ENCODE measurements around the gene EBF3.

The EBF3 gene

DNA sequence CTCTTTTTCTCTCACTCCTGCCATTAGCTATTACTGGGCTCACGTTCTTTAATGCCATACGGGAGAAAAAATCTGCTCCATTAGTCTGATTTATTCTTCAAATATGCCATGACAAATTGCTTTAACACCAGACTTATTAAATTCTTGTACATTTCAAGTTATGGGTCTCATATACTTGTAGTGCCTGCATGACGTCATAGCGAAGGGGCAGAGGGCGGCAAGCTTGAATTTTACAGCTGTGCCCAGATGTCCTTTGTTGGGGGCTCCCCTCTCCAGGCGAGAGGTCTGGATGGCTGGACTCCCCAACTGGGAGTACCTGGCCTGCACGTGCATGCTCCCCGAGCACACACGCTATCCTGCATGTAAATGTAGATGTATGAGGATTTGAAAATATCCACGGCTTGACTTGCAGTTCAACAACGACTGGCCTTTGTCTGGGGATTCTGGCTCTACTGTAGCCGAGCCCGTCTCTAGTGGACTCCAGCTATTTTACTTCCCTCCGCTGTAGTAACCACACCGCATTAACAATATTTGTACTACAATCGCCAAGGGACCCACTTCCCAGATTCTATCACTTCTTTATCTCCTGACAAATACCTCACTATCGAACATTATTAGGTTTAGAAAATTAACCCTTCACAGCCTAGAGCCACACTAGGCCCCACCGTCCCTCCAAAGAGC lies 79.5 kb downstream of the EBF3 start:
- no peaks in the 10 kb centered on the region for H4K20me1 ChIP-seq (ENCODE audit: insufficient read depth)
- no peak overlapping the region for H2AFZ ChIP-seq (ENCODE audit: low read depth)
- H3K9ac ChIP-seq = no peak overlapping the region
- H3K36me3 ChIP-seq (ENCODE audit: insufficient read depth) = no peaks in the 10 kb centered on the region
- TF ChIP-seq, protein P1, sequence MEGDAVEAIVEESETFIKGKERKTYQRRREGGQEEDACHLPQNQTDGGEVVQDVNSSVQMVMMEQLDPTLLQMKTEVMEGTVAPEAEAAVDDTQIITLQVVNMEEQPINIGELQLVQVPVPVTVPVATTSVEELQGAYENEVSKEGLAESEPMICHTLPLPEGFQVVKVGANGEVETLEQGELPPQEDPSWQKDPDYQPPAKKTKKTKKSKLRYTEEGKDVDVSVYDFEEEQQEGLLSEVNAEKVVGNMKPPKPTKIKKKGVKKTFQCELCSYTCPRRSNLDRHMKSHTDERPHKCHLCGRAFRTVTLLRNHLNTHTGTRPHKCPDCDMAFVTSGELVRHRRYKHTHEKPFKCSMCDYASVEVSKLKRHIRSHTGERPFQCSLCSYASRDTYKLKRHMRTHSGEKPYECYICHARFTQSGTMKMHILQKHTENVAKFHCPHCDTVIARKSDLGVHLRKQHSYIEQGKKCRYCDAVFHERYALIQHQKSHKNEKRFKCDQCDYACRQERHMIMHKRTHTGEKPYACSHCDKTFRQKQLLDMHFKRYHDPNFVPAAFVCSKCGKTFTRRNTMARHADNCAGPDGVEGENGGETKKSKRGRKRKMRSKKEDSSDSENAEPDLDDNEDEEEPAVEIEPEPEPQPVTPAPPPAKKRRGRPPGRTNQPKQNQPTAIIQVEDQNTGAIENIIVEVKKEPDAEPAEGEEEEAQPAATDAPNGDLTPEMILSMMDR (conservative IDR thresholded peaks at IDR 0.05; ENCODE audit: low read depth, low read length) = no peak
- H3K27me3 ChIP-seq (ENCODE audit: insufficient read depth, low read depth) = no peaks in the 10 kb centered on the region
- H3K4me1 ChIP-seq (ENCODE audit: low read depth, poor library complexity, severe bottlenecking) = no peaks in the 10 kb centered on the region
- no peak overlapping the region for H3K27ac ChIP-seq
- H3K4me2 ChIP-seq = no peak overlapping the region
- no peaks in the 10 kb centered on the region for H3K79me2 ChIP-seq (ENCODE audit: insufficient read depth, low read depth)
- H3K4me3 ChIP-seq (IDR thresholded peaks at IDR 0.05; ENCODE audit: insufficient read depth, low read depth, low read length) = no peak overlapping the region

DNA sequence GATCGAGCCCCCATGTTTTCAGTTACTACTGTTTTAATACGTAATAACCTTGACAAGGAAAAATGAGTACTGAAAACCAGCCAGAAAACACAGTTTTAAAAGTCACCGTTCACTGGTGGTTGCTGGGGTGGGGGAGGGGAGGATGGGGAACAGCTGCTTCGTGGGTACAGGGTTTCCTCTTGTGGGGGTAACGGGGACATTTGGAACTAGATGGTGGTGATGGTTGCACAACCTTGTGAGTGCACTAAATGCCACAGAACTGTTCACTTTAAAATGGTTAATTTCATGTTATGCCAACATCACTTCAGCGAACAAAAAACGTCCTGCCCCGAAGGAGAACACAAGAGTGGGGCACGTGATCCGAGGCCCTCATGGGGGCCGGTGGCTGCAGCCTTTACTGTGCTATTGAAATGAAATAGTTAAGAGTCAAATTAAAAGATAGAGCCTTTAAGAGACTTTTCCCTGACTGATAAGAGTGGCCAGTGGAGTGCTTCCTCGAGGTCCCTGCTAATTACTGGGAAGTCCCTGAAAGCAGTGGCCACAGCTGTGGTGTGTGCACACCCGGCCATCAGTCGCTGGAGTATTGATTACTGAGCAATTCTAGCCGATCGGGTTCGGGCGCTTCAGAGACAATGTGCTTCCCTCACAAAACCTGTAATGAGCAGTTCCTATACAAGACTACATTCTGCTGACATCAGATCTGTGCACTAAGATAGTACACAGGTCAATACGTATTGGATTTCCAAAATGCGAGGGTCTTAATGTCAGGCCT lies 80.3 kb downstream of the EBF3 start:
- H3K27me3 ChIP-seq (ENCODE audit: insufficient read depth, low read depth) = no peaks in the 10 kb centered on the region

DNA sequence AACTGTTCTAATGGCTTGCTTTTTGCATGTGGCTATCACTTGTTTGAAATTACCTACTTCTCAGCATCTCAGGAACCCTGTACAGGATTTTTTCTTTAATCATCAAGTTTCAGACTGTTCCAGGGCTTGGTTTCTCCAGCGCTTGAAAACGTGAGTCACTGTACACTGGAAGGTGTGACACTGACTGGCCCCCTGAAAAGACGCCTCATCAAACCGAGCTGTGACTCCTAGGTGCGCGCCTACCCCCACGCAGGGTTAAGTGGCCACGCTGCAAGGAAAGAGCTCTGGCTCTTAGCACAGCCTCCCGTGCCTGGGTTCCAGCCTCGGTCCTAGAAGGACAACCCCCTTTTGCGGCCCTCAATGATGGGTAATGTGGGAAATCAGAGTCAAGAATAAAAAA lies 81.0 kb downstream of the EBF3 start:
- Histone ChIP-seq H3K4me3 (IDR thresholded peaks at IDR 0.05; ENCODE audit: insufficient read depth, low read depth, low read length) (no peak overlapping the region), H3K79me2 (ENCODE audit: insufficient read depth, low read depth) (no peaks in the 10 kb centered on the region), H4K20me1 (ENCODE audit: insufficient read depth) (no peaks in the 10 kb centered on the region), H3K27me3 (ENCODE audit: insufficient read depth, low read depth) (no peaks in the 10 kb centered on the region), H3K36me3 (ENCODE audit: insufficient read depth) (no peaks in the 10 kb centered on the region), H2AFZ (ENCODE audit: low read depth) (no peak overlapping the region), H3K9ac (no peak overlapping the region), H3K4me1 (ENCODE audit: low read depth, poor library complexity, severe bottlenecking) (no peaks in the 10 kb centered on the region), H3K4me2 (no peak overlapping the region), H3K27ac (no peak overlapping the region)
- TF ChIP-seq, protein P1 (conservative IDR thresholded peaks at IDR 0.05; ENCODE audit: low read depth, low read length) = no peak

More for the DNA sequence above, 80.3 kb downstream of the EBF3 start:
- no peaks in the 10 kb centered on the region for H4K20me1 ChIP-seq (ENCODE audit: insufficient read depth)
- H3K9ac ChIP-seq = no peak overlapping the region
- no peaks in the 10 kb centered on the region for H3K4me1 ChIP-seq (ENCODE audit: low read depth, poor library complexity, severe bottlenecking)
- no peak overlapping the region for H3K27ac ChIP-seq
- H3K4me3 ChIP-seq (IDR thresholded peaks at IDR 0.05; ENCODE audit: insufficient read depth, low read depth, low read length) = no peak overlapping the region
- TF ChIP-seq, protein P1 (conservative IDR thresholded peaks at IDR 0.05; ENCODE audit: low read depth, low read length) = no peak
- H3K4me2 ChIP-seq = no peak overlapping the region
- H3K36me3 ChIP-seq (ENCODE audit: insufficient read depth) = no peaks in the 10 kb centered on the region
- no peak overlapping the region for H2AFZ ChIP-seq (ENCODE audit: low read depth)
- no peaks in the 10 kb centered on the region for H3K79me2 ChIP-seq (ENCODE audit: insufficient read depth, low read depth)

DNA sequence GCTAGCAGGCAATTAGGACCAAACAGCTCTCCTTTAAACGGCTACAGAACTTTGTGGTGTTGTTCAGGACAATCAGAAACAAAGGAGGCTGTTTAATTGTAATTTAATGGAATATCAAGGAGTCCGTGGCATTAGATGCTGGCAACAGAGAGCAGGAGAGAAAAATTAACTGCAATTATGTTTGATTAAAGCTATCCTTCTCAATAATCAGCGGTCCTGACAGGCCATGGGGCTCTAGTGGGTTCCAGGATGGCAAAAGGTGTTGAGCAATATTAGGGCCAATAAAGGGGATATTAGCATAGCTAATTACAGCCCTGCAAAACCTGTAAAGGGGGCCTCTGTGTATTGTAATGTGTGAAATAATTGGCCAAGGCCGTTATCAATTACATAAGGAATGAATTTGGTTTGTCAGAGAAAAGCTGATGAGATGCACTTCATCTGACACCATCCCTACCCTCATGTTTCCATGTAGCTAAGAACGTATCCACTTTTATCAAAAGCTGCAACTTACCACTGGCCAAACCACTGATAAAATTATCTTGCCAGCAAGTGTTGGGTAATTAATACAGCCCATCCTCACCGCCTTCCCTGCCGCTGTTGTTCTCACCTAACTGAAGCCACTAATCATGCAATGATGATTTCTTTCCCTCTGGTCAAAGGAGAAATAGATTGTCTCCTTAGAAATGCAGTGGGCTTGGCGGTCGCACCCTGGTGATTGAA lies 81.6 kb downstream of the EBF3 start:
- no peak overlapping the region for H3K4me2 ChIP-seq
- no peaks in the 10 kb centered on the region for H3K4me1 ChIP-seq (ENCODE audit: low read depth, poor library complexity, severe bottlenecking)
- H3K4me3 ChIP-seq (IDR thresholded peaks at IDR 0.05; ENCODE audit: insufficient read depth, low read depth, low read length) = no peak overlapping the region
- H2AFZ ChIP-seq (ENCODE audit: low read depth) = no peak overlapping the region
- no peak overlapping the region for H3K9ac ChIP-seq
- TF ChIP-seq, protein P1 (conservative IDR thresholded peaks at IDR 0.05; ENCODE audit: low read depth, low read length) = no peak
- no peaks in the 10 kb centered on the region for H3K36me3 ChIP-seq (ENCODE audit: insufficient read depth)
- no peaks in the 10 kb centered on the region for H3K79me2 ChIP-seq (ENCODE audit: insufficient read depth, low read depth)
- no peaks in the 10 kb centered on the region for H3K27me3 ChIP-seq (ENCODE audit: insufficient read depth, low read depth)
- no peak overlapping the region for H3K27ac ChIP-seq
- no peaks in the 10 kb centered on the region for H4K20me1 ChIP-seq (ENCODE audit: insufficient read depth)

Data from KMS-11 (cell line).